GM18520 (cell line): Measurements from ENCODE around the gene MUC12.
"Not testable (repeated sequence)": the region's sequence is repeated elsewhere in the genome, so short reads cannot be mapped to it uniquely, and the experiment has no call there.

ENCODE experiments used
- ATAC-seq: cut with Tn5 transposase; IDR thresholded peaks from one replicate; pipeline ENCODE4 v1.9.1; 2021; ENCODE audit not compliant: unreplicated experiment

Gene MUC12

GRCh38 chr7:100969066-100969615, at the start of gene MUC12:
Gene MUC12, plus strand, starts transcription at chr7:100969565. Its CDS starts 58 bp downstream, at chr7:100969623.
- ATAC-seq: no peak

- not testable (repeated sequence) for ATAC-seq
These were observed 49.5 kb upstream of the MUC12 start for GRCh38 chr7:100919779-100920437.

- no peak for ATAC-seq
These were observed 48.3 kb upstream of the MUC12 start for GRCh38 chr7:100921039-100921438.

GRCh38 chr7:100923616-100924015, 45.7 kb upstream of the MUC12 start:
- ATAC-seq: not testable (repeated sequence)

- ATAC-seq: no peak
These were observed 39.6 kb upstream of the MUC12 start for GRCh38 chr7:100929808-100930174.

- ATAC-seq: no peak
These were observed 35.6 kb upstream of the MUC12 start for GRCh38 chr7:100933734-100934133.

- ATAC-seq: not testable (repeated sequence)
These were observed 34.0 kb upstream of the MUC12 start for GRCh38 chr7:100935381-100935780.

GRCh38 chr7:100936167-100936566, 33.2 kb upstream of the MUC12 start:
- ATAC-seq: not testable (repeated sequence)

- ATAC-seq: no peak
These were observed 27.2 kb upstream of the MUC12 start for GRCh38 chr7:100942045-100942774.

- no peak for ATAC-seq
These were observed 25.7 kb upstream of the MUC12 start for GRCh38 chr7:100943693-100944092.

GRCh38 chr7:100944138-100944537, 25.2 kb upstream of the MUC12 start:
- no peak for ATAC-seq

- no peak for ATAC-seq
These were observed 23.3 kb upstream of the MUC12 start for GRCh38 chr7:100946111-100946510.

GRCh38 chr7:100946766-100947365, 22.5 kb upstream of the MUC12 start:
- no peak for ATAC-seq

GRCh38 chr7:100947792-100948191, 21.6 kb upstream of the MUC12 start:
- no peak for ATAC-seq

GRCh38 chr7:100949227-100949932, 20.0 kb upstream of the MUC12 start, which contains the start of gene MUC3A:
Gene MUC3A, plus strand, starts transcription at chr7:100949534. Its CDS starts 91 bp downstream, at chr7:100949625.
- ATAC-seq: no peak

GRCh38 chr7:100949933-100950443, 19.4 kb upstream of the MUC12 start:
- ATAC-seq: no peak

GRCh38 chr7:100951172-100951571, 18.2 kb upstream of the MUC12 start:
- ATAC-seq: no peak

GRCh38 chr7:100951888-100952560, 17.3 kb upstream of the MUC12 start:
- ATAC-seq: no peak

GRCh38 chr7:100952641-100953040, 16.7 kb upstream of the MUC12 start:
- ATAC-seq: no peak

GRCh38 chr7:100957832-100958421, 11.4 kb upstream of the MUC12 start:
- ATAC-seq: no peak
